Measurements from ENCODE around the gene LYPD1. TPM values are rescaled to one million over a fixed set of nuclear protein-coding genes. Genes with fewer than 3 reads are reported as not detected.

LYPD1 gene
- total RNA-seq, 4 donors from 2014 or later = 0.32 TPM; not detected in 3

GRCh38 chr2:132697556-132698205, 27.7 kb upstream of the LYPD1 start:
- TF ChIP-seq CTCF (IDR thresholded peaks at IDR 0.05) = no peak
- TF ChIP-seq POLR2A (IDR thresholded peaks at IDR 0.05) = no peak
- DNase-seq (ENCODE audit: low spot score in 2 of 2) = no peak

GRCh38 chr2:132692816-132693215, 22.8 kb upstream of the LYPD1 start:
- intact Hi-C loops (cut with DNase I; ENCODE audit: low total_unique reads) = no loop called here
- no peak overlapping the region for H3K4me3 ChIP-seq (ENCODE audit: low read depth, poor library complexity, severe bottlenecking)
- TF ChIP-seq CTCF (IDR thresholded peaks at IDR 0.05) = no peak
- no peak for TF ChIP-seq POLR2A (IDR thresholded peaks at IDR 0.05)
- no peak for DNase-seq (ENCODE audit: low spot score in 2 of 2)
- 68 to 88% methylated on average over 1 of the region's 1 CpG for WGBS, 2 donors

More at GRCh38 chr2:132697556-132698205, 27.7 kb upstream of the LYPD1 start:
- intact Hi-C loops (cut with DNase I; ENCODE audit: low total_unique reads) = no loop called here
- H3K4me3 ChIP-seq (ENCODE audit: low read depth, poor library complexity, severe bottlenecking) = no peak overlapping the region
- WGBS, 2 donors = 70 to 73% methylated on average over 4 of the region's 4 CpGs

GRCh38 chr2:132691556-132691955, 21.6 kb upstream of the LYPD1 start:
- intact Hi-C loops (cut with DNase I; ENCODE audit: low total_unique reads) = no loop called here
- TF ChIP-seq CTCF (IDR thresholded peaks at IDR 0.05) (no peak), POLR2A (IDR thresholded peaks at IDR 0.05) (no peak)
- 92 to 94% methylated on average over 4 of the region's 4 CpGs for WGBS, 2 donors

GRCh38 chr2:132690664-132691303, 20.8 kb upstream of the LYPD1 start:
- DNase-seq (ENCODE audit: low spot score in 2 of 2) = no peak
- TF ChIP-seq CTCF (IDR thresholded peaks at IDR 0.05) (no peak), POLR2A (IDR thresholded peaks at IDR 0.05) (no peak)
- no peak overlapping the region for H3K4me3 ChIP-seq (ENCODE audit: low read depth, poor library complexity, severe bottlenecking)
- intact Hi-C loops (cut with DNase I; ENCODE audit: low total_unique reads) = no loop called here
- 80 to 83% methylated on average over 1 of the region's 1 CpG for WGBS, 2 donors

More at GRCh38 chr2:132691556-132691955, 21.6 kb upstream of the LYPD1 start:
- no peak for DNase-seq (ENCODE audit: low spot score in 2 of 2)
- H3K4me3 ChIP-seq (ENCODE audit: low read depth, poor library complexity, severe bottlenecking) = no peak overlapping the region

GRCh38 chr2:132681766-132682165, 11.8 kb upstream of the LYPD1 start:
- WGBS, 2 donors = 86 to 91% methylated on average over 1 of the region's 1 CpG
- DNase-seq (ENCODE audit: low spot score in 2 of 2) = no peak
- intact Hi-C loops (cut with DNase I; ENCODE audit: low total_unique reads) = no loop called here
- no peak overlapping the region for H3K4me3 ChIP-seq (ENCODE audit: low read depth, poor library complexity, severe bottlenecking)
- TF ChIP-seq POLR2A (IDR thresholded peaks at IDR 0.05) (no peak), CTCF (IDR thresholded peaks at IDR 0.05) (no peak)
